ENCODE data around the gene SARM1. TPM values are rescaled to one million over a fixed set of nuclear protein-coding genes. Genes with fewer than 3 reads are reported as not detected.

The SARM1 gene
- polyA plus RNA-seq, 1 donor (not counting 4 experiments of a cell fraction or from before 2014, with no cell fraction given): 0.90 TPM

- H3K4me1 ChIP-seq (ENCODE audit: control insufficient read depth, extremely low read depth, insufficient read depth, low read length): peaks cover 10% of the 10 kb centered on the region
- FAIRE-seq: no peak
- no peaks in the 10 kb centered on the region for H3K9me3 ChIP-seq (ENCODE audit: control insufficient read depth, low read depth, low read length)
- dilution Hi-C loops (cut with MboI; ENCODE audit: extremely low pct_ligation_motif_present, low sequenced_read_pairs): no loop called here
- H3K4me3 ChIP-seq (ENCODE audit: control insufficient read depth in 2 of 3, extremely low read depth in 1 of 3, insufficient read depth in 2 of 3, low read depth in 1 of 3, low read length in 3 of 3): no peak overlapping the region
- no peaks in the 10 kb centered on the region for H4K20me1 ChIP-seq (ENCODE audit: control insufficient read depth, extremely low read depth, insufficient read depth, low read length)
- no peaks in the 10 kb centered on the region for H3K36me3 ChIP-seq (ENCODE audit: control insufficient read depth in 2 of 2, extremely low read depth in 1 of 2, insufficient read depth in 2 of 2, low read length in 2 of 2)
- H3K9ac ChIP-seq (ENCODE audit: control insufficient read depth, extremely low read depth, insufficient read depth, low read length): no peak overlapping the region
- no peak overlapping the region for H2AFZ ChIP-seq (ENCODE audit: control insufficient read depth, low read length)
- H3K4me2 ChIP-seq (ENCODE audit: control insufficient read depth, extremely low read depth, insufficient read depth, low read depth, low read length): peak overlapping the region; percentile 34
- no peaks in the 10 kb centered on the region for H3K27me3 ChIP-seq (ENCODE audit: control insufficient read depth, extremely low read depth, insufficient read depth, low read length)
- TF ChIP-seq CTCF (optimal IDR thresholded peaks at IDR 0.05 in 1 of 3, IDR thresholded peaks at IDR 0.05 in 1 of 3, conservative IDR thresholded peaks at IDR 0.05 in 1 of 3; ENCODE audit: extremely low read depth in 1 of 3, insufficient read depth in 2 of 3, low read length in 3 of 3) (no peak), EZH2 (IDR thresholded peaks at IDR 0.05; ENCODE audit: low read length) (no peak)
- no peak overlapping the region for H3K27ac ChIP-seq (ENCODE audit: control insufficient read depth, insufficient read depth, low read length)
- no peaks in the 10 kb centered on the region for H3K79me2 ChIP-seq (ENCODE audit: control insufficient read depth, insufficient read depth, low read length)
- H3K9me1 ChIP-seq (ENCODE audit: control insufficient read depth, extremely low read depth, insufficient read depth, low read length): no peaks in the 10 kb centered on the region
- DNase-seq (ENCODE audit: low read depth, low spot score): no peak
Observed at GRCh38 chr17:28394337-28395116, 23.0 kb downstream of the SARM1 start.

- Histone ChIP-seq H3K36me3 (ENCODE audit: control insufficient read depth in 2 of 2, extremely low read depth in 1 of 2, insufficient read depth in 2 of 2, low read length in 2 of 2) (no peaks in the 10 kb centered on the region), H3K27ac (ENCODE audit: control insufficient read depth, insufficient read depth, low read length) (no peak overlapping the region), H3K9me1 (ENCODE audit: control insufficient read depth, extremely low read depth, insufficient read depth, low read length) (no peaks in the 10 kb centered on the region), H3K4me2 (ENCODE audit: control insufficient read depth, extremely low read depth, insufficient read depth, low read depth, low read length) (no peak overlapping the region), H3K4me3 (ENCODE audit: control insufficient read depth in 2 of 3, extremely low read depth in 1 of 3, insufficient read depth in 2 of 3, low read depth in 1 of 3, low read length in 3 of 3) (no peak overlapping the region), H4K20me1 (ENCODE audit: control insufficient read depth, extremely low read depth, insufficient read depth, low read length) (no peaks in the 10 kb centered on the region), H3K79me2 (ENCODE audit: control insufficient read depth, insufficient read depth, low read length) (no peaks in the 10 kb centered on the region), H2AFZ (ENCODE audit: control insufficient read depth, low read length) (no peak overlapping the region), H3K9me3 (ENCODE audit: control insufficient read depth, low read depth, low read length) (no peaks in the 10 kb centered on the region), H3K27me3 (ENCODE audit: control insufficient read depth, extremely low read depth, insufficient read depth, low read length) (no peaks in the 10 kb centered on the region), H3K9ac (ENCODE audit: control insufficient read depth, extremely low read depth, insufficient read depth, low read length) (no peak overlapping the region), H3K4me1 (ENCODE audit: control insufficient read depth, extremely low read depth, insufficient read depth, low read length) (peaks cover 10% of the 10 kb centered on the region)
- DNase-seq (ENCODE audit: low read depth, low spot score) (no peak), FAIRE-seq (no peak)
- no peak for TF ChIP-seq EZH2 (IDR thresholded peaks at IDR 0.05; ENCODE audit: low read length)
- no peak for TF ChIP-seq CTCF (optimal IDR thresholded peaks at IDR 0.05 in 1 of 3, IDR thresholded peaks at IDR 0.05 in 1 of 3, conservative IDR thresholded peaks at IDR 0.05 in 1 of 3; ENCODE audit: extremely low read depth in 1 of 3, insufficient read depth in 2 of 3, low read length in 3 of 3)
- dilution Hi-C loops (cut with MboI; ENCODE audit: extremely low pct_ligation_motif_present, low sequenced_read_pairs): no loop called here
Observed at GRCh38 chr17:28395426-28395825, 23.9 kb downstream of the SARM1 start.

All from keratinocyte (primary cell).